Measurements from ENCODE around the gene CEL.

GRCh38 chr9:133107245-133107722 is 45.5 kb downstream of the CEL start:
- TF ChIP-seq CTCF (IDR thresholded peaks at IDR 0.05; ENCODE audit: insufficient read depth, low read depth, low read length) (no peak), EZH2 (IDR thresholded peaks at IDR 0.05; ENCODE audit: insufficient read depth, low read length) (no peak)
